B cell (primary cell): ENCODE results near the gene RDH13. TPM values are rescaled to one million over a fixed set of nuclear protein-coding genes. Genes with fewer than 3 reads are reported as not detected.

Experiments
- ATAC-seq: fragments of 200-7000 bp; cut with Tn5 transposase; one replicate; pipeline ENCODE4 v1.10.0; 2021; ENCODE audit warnings: low read depth, mild to moderate bottlenecking, moderate number of reproducible peaks, moderate library complexity
- CTCF ChIA-PET: fragments of 350-600 bp; sonication (Branson Sonifier 250); formaldehyde crosslinking; loops from one replicate; lab custom pipeline; 2021; ENCODE audit warnings: antibody characterized with exemption, inconsistent platforms; lab: Charles Lee
- POLR2A ChIA-PET: fragments of 350-600 bp; sonication (Branson Sonifier 250); formaldehyde crosslinking; loops from one replicate; lab custom pipeline; 2021; ENCODE audit warnings: antibody characterized with exemption; lab: Charles Lee
- DNase-seq: peaks from one replicate; pipeline ENCODE4 v3.0.0; 2013
- H2AFZ ChIP-seq: 2 replicates; pipeline ENCODE4 v1.6.1; 2012; ENCODE audit warnings: mild to moderate bottlenecking, low read depth, low read length; ENCODE audit not compliant: insufficient read depth, poor library complexity, severe bottlenecking
- H3K27ac ChIP-seq, 2 donors: 1 replicate in 1 of 2; 2 replicates in 1 of 2; pipeline ENCODE4 v1.5.1; 2012 to 2013; ENCODE audit warnings: low read length in 2 of 2, mild to moderate bottlenecking in 2 of 2, moderate library complexity in 1 of 2
- H3K27me3 ChIP-seq, 4 experiments: fragments of 200-600 bp in 1 of 4; sonication (generic) in 1 of 4; replicated peaks in 1 of 4; 1 replicate in 2 of 4; 2 replicates in 2 of 4; pipeline versions ENCODE4 v1.6.1 to v1.7.0; 2013 to 2016; ENCODE audit warnings: low read length in 3 of 4, mild to moderate bottlenecking in 2 of 4, mixed read lengths in 1 of 4, moderate library complexity in 1 of 4; ENCODE audit not compliant: insufficient read depth in 4 of 4, control insufficient read depth in 3 of 4; ENCODE audit errors: control extremely low read depth in 1 of 4
- H3K36me3 ChIP-seq, 2 experiments: replicated peaks in 1 of 2; 1 replicate in 1 of 2; 2 replicates in 1 of 2; pipeline versions ENCODE4 v1.6.1 to v1.7.1; 2013; ENCODE audit warnings: low read length in 1 of 2; ENCODE audit not compliant: insufficient read depth in 2 of 2, control insufficient read depth in 1 of 2; ENCODE audit errors: control extremely low read depth in 1 of 2, extremely low read depth in 1 of 2
- H3K4me1 ChIP-seq, 2 donors: fragments of 200-600 bp in 1 of 2; sonication (generic) in 1 of 2; 1 replicate in 1 of 2; 2 replicates in 1 of 2; pipeline versions ENCODE4 v1.5.1 to v1.6.1; 2013 to 2017; ENCODE audit warnings: low read length in 2 of 2; ENCODE audit not compliant: control insufficient read depth in 2 of 2, insufficient read depth in 2 of 2
- H3K4me2 ChIP-seq: replicated peaks from 2 replicates; pipeline ENCODE3; 2012; ENCODE audit warnings: mild to moderate bottlenecking, low read depth, low read length; ENCODE audit not compliant: poor library complexity, severe bottlenecking
- H3K4me3 ChIP-seq, 5 experiments: fragments of 200-600 bp in 1 of 5; sonication (generic) in 1 of 5; 1 replicate in 3 of 5; 2 replicates in 2 of 5; pipeline versions ENCODE4 v1.5.1 to v1.7.0; 2011 to 2016; ENCODE audit warnings: low read length in 4 of 5, mild to moderate bottlenecking in 4 of 5, low read depth in 2 of 5, control low read depth in 1 of 5, moderate library complexity in 1 of 5; ENCODE audit not compliant: insufficient read depth in 1 of 5; ENCODE audit errors: control extremely low read depth in 1 of 5, extremely low read depth in 1 of 5
- H3K79me2 ChIP-seq: fragments of 200-600 bp; sonication (generic); one replicate; pipeline ENCODE4 v1.6.0; 2016; ENCODE audit warnings: low read length; ENCODE audit not compliant: control insufficient read depth, insufficient read depth
- H3K9ac ChIP-seq: fragments of 200-600 bp; sonication (generic); 2 replicates; pipeline ENCODE4 v1.6.1; 2017; ENCODE audit warnings: mild to moderate bottlenecking, low read length, moderate library complexity
- H3K9me3 ChIP-seq, 3 donors: one replicate each; pipeline versions ENCODE4 v1.6.1 to v1.7.1; 2013; ENCODE audit warnings: low read length in 2 of 3; ENCODE audit not compliant: control insufficient read depth in 2 of 3, insufficient read depth in 1 of 3; ENCODE audit errors: control extremely low read depth in 1 of 3
- H4K20me1 ChIP-seq: 2 replicates; pipeline ENCODE4 v1.6.0; 2012; ENCODE audit warnings: mild to moderate bottlenecking, low read length; ENCODE audit not compliant: insufficient read depth, control insufficient read depth, poor library complexity, severe bottlenecking
- H3K27ac Mint-ChIP-seq: one replicate; pipeline ENCODE4 v1.8.0; 2021; ENCODE audit warnings: mixed read lengths
- H3K27me3 Mint-ChIP-seq: one replicate; pipeline ENCODE4 v1.8.0; 2021; ENCODE audit warnings: mixed read lengths
- H3K4me1 Mint-ChIP-seq: one replicate; pipeline ENCODE4 v1.8.0; 2021; ENCODE audit warnings: mixed read lengths
- H3K4me3 Mint-ChIP-seq: one replicate; pipeline ENCODE4 v1.8.0; 2021; ENCODE audit warnings: mixed read lengths
- H3K9me3 Mint-ChIP-seq: one replicate; pipeline ENCODE4 v1.8.0; 2022; ENCODE audit warnings: mixed read lengths; ENCODE audit not compliant: insufficient read depth
- CTCF ChIP-seq: fragments of 200-600 bp; IDR thresholded peaks from one replicate; pipeline ENCODE4 v1.8.0; 2022; ENCODE audit warnings: antibody characterized with exemption, mild to moderate bottlenecking
- EZH2 ChIP-seq: IDR thresholded peaks from 2 replicates; pipeline ENCODE4 v1.6.1; 2012; ENCODE audit warnings: borderline replicate concordance, low read depth, mild to moderate bottlenecking, moderate library complexity, low read length; ENCODE audit not compliant: insufficient read depth, poor library complexity, severe bottlenecking
- WGBS: methylation state at CpG from one replicate; pipeline ENCODE4 v1.1.5; 2013; ENCODE audit warnings: missing lambda C conversion rate; ENCODE audit not compliant: insufficient coverage; 5-methylcytosine and 5-hydroxymethylcytosine counted together
- intact Hi-C: fragments of 100-400 bp; cut with micrococcal nuclease; formaldehyde crosslinking; loops from one replicate; pipeline ENCODE4 v1.10.0; 2022
- polyA plus RNA-seq: library from polyadenylated mRNA; depleted of rRNA; stranded (reverse); fragments of >200 nt; gene quantifications from 2 replicates; pipeline ENCODE4 v1.2.3, GENCODE V29; 2012
- total RNA-seq, 2 donors: library from RNA; stranded (reverse); fragments of 120-200 nt in 1 of 2; gene quantifications; 1 replicate in 1 of 2; 2 replicates in 1 of 2; pipeline versions ENCODE4 v1.2.3 to v1.2.4, GENCODE V29; 2013 to 2022

Gene RDH13
- total and polyA plus RNA-seq, 2 donors (not counting 1 experiment from before 2014, with no cell fraction given), result 17.5 to 20.4 TPM

GRCh38 chr19:55099557-55100506, 36.9 kb upstream of the RDH13 start:
- H3K4me1 Mint-ChIP-seq, result peaks cover 4% of the 10 kb centered on the region
- CTCF ChIA-PET, result no interaction called here
- Histone ChIP-seq H2AFZ (no peak overlapping the region), H3K27ac (no peak overlapping the region), H3K79me2 (peaks cover 10% of the 10 kb centered on the region), H3K4me2 (no peak overlapping the region), H3K9ac (no peak overlapping the region), H3K36me3 (peaks cover 1 to 57% of the 10 kb centered on the region in 2 experiments), H3K4me3 (no peak overlapping the region), H3K27me3 (no peaks in the 10 kb centered on the region), H3K9me3 (peaks cover 0 to 12% (median 3%) of the 10 kb centered on the region in 3 donors), H3K4me1 (peaks cover 0 to 6% of the 10 kb centered on the region in 2 donors), H4K20me1 (peaks cover 60% of the 10 kb centered on the region)
- POLR2A ChIA-PET, result no interaction called here
- whole genome bisulfite sequencing, result 96% methylated on average over 22 of the region's 27 CpGs
- intact Hi-C loops, result no loop called here
- no peak overlapping the region for H3K4me3 Mint-ChIP-seq
- DNase-seq (no peak), ATAC-seq (no peak)
- H3K27ac Mint-ChIP-seq, result no peak overlapping the region
- TF ChIP-seq CTCF (no peak), EZH2 (no peak)
- H3K9me3 Mint-ChIP-seq, result no peaks in the 10 kb centered on the region
- H3K27me3 Mint-ChIP-seq, result no peaks in the 10 kb centered on the region
